Measurements from ENCODE around the gene RTCA.
"Not testable (repeated sequence)": the region's sequence is repeated elsewhere in the genome, so short reads cannot be mapped to it uniquely, and the experiment has no call there.

The RTCA gene

DNA sequence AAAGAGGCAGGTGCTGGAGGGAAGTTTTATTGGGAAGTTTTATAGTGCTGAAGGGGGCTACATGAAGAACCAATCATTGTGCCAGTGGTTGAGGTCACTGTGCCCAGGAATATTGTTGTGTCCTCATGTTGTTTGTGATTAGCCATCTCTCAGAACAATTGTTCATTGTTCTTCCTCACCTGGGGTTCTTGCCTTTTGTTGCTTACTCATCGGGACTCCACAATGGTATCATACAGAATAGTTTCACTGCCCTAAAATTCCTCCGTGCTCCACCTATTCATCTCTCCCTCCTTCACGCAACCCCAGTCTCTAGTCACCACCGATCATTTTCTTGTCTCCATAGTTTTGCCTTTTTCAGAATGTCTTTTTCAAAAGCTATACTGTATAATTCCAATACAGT, 47.4 kb downstream of the RTCA start:
- DNase-seq, result no peak

DNA sequence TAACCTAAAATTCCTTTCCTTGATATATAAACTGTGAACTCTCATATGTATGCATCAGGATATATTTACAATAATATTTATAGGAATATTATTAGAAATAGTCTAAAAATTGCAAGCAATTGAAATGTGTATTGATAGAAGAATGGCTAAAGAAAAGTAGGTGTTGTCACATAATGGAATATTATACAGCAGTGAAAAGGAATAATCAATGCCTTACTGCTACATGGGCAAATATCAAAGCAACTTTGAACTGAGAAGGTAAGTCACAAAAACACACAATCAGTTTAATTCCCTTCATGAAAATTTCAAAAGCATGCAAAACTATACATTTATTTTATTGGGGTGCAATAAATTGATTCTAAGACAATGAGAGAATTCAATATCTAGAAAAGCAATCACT, 50.6 kb downstream of the RTCA start:
- no peak for DNase-seq

DNA sequence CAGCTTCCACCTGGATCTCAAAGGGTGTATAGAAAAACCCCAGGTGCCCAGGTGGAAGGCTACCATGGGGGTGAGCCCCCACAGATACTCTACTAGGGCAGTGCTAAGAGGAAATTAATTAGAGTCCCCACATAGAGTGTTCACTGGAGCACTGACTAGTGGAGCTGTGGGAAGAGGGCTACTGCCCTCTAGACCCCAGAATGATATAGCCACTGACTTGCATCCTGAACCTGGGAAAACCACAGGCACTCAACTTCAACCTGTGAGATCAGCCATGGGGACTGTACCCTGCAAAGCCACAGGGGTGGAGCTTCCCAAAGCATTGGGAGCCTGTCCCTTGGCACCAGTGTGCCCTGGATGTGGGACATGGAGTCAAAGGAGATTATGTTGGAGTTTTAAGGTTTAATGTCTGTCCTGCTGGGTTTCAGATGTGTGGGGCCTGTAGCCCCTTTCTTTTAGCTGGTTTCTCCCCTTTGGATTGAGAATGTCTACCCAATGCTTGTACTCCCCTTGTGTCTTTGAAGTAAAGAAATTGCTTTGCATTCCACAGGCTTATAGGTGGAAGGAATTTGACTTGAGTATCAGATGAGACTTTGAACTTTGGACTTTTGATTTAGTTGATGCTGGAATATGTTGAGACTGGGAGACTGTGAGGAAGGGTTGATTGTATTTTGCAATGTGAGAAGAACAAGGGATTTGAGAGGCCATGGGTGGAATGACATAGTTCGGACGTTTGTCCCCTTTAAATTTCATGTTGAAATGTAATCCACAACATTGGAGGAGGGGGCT, 54.5 kb downstream of the RTCA start:
- no peak for DNase-seq

DNA sequence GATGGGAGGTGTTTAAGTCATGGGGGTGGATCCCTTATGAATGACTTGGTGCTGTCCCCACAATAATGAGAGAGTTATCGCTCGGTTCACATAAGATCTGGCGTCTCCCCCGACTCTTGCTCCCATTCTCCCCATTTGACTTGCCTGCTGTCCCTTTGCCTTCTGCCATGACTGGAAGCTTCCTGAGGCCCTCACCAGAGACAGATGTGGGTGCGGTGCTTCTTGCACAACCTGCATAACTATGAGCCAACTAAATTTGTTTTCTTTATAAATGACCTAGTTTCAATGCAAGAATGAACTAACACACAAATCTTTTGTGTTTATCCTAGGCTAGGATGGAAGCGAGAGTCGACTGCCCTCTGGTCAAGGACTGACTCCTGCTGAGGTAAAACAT, 55.1 kb downstream of the RTCA start:
- DNase-seq, result no peak

DNA sequence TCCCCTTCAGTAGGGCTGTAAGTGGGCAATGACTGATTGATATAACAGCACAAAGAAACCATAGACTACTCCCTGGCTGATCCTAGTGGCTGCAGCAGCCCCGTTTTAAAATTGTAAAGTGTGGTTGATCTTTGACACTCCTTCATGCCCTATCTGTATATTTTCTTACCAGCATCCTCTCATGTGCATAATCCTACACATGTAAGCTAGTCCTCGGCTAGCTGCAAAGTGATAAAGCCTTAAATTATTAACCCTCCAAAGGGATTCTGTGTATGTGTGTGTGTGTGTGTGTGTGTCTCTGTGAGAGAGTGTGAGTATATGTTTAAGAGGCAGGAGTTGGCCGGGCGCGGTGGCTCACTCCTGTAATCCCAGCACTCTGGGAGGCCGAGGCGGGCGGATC, 55.5 kb downstream of the RTCA start:
- no peak for DNase-seq

DNA sequence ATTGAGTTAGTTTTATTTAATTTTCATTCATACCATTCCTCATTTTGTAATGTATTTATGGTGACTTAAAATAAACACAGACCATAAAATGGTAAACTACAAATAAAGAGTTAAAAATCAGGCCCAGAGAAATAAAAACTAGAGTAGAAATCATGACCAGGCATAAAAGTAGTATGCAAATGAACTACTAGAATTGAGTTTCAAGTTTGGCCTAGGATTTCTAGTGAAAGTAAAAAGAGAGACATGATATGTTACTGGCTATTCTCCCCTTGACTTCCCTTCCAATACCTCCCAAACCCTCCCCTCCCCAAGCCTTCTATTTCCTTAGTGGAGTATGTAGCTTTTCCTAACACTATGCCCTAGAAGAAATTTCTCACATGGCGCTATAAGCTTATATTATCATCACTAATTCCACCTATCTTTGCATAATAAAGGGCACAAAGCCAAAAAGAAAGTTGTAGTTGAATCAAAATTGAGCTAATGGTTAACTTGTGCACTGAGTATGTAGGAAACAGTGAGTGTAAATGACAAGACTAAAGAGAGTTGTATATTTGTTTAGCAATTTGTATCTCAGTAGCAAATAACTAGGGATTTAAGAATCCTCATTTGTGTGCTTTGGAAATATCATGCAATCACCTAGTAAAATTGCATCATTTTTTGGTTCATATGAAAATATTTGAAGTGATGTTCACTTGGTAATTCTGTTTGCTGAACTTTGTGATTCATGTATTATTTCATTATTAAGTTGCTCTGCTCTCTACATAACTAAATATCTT, 56.6 kb downstream of the RTCA start:
- peak; percentile 70 for DNase-seq

DNA sequence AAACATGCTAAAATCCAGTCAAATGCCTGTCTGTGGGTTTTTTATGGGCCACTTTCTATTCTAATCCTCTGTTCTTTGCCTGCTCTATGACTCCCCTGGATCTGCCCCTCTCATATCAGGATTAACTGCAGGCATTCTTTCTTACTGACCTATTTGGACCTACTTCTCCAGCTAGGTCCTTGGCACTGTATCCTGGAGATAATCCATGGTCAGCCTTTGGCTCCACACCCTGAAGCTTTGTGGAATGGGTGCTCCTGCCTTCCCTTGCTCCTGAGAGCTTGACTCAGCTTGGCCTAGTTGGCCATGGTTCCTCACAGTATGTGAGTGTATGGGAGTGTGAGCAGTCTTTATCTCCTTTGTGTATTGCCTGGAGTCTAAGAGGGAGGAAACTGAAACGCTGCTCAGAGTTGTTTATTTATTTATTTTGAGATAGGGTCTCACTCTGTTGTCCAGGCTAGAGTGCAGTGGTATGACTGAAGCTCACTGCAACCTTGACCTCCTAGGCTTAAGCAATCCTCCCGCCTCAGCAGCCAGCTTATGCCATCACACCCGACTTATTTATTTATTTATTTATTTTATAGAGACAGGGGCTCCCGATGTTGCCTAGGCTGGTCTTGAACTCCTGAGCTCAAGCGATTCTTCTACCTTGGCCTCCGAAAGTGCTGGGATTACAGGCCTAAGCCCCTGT, 57.5 kb downstream of the RTCA start:
- DNase-seq, result peak; percentile 33

DNA sequence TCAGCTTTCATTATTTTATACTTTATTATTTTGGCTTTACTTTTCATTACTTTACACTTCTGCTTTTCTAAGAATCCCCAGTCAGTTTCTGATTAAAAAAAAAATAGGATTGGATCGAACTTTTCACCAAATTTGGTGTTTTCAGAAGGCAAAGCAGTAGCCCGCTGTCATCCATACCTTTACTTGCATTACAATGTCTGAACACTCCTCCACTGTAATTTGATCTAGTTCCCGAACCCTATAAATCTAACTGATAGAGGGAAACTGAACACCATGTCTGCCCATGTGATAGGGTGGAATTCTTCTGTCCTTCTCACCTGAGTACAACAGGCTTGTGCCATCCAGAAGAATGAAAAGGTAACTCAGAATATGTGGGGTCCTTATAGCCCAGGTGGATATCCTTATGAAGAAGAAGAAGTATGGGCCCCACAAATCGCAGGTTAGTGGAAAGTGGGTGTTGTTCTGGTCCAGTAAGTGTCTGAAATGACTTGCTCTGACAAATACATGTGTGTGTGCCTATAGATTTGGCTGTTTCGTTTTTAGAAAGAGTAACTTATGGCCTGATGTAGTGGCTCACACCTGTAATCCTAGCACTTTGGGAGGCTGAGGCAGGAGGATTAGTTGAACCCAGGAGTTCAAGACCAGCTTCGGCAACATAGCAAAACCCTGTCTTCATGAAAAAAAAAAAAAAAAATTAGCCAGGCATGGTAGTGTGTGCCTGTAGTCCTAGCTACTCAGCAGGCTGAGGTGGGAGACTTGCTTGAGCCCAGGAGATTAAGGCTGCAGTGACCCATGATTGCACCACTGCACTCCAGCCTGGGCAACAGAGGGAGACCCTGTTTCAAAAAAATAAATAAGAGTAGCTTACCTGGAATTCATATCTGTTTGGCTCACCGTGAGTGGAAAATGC, 59.7 kb downstream of the RTCA start:
- no peak for DNase-seq

DNA sequence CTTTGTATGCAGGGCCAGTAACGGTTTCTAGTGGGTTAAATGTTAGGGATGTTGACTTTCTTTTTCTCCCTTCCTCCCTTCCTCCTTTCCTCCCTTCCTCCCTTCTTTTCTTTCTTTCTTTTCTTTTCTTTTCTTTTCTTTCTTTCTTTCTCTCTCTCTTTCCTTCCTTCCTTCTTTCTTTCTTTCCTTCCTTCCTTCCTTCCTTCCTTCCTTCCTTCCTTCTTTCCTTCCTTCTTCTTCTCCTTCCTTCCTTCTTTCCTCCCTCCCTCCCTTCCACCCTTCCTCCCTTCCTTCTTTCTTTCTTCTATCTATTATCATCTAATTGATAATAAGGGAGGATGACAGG, 60.3 kb downstream of the RTCA start:
- DNase-seq, result not testable (repeated sequence)

DNA sequence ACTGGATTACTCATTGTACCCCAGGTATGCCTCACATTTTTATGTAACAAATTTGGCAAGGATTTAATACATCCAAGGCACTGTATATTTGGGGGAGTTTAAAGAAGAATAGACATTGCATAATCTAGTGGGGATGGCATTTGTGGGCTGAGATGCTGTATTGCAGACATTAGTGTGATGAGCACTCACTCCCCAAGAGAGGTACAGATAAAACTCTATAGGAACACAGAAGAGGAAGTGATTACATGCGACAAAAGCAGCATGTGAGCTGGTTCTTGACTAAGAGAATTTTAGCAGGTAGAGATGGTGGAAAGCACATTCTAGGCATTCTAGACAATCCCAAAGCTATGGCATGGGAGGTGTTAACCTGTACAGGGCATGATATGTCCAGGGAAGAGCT, 62.1 kb downstream of the RTCA start:
- DNase-seq, result no peak

DNA sequence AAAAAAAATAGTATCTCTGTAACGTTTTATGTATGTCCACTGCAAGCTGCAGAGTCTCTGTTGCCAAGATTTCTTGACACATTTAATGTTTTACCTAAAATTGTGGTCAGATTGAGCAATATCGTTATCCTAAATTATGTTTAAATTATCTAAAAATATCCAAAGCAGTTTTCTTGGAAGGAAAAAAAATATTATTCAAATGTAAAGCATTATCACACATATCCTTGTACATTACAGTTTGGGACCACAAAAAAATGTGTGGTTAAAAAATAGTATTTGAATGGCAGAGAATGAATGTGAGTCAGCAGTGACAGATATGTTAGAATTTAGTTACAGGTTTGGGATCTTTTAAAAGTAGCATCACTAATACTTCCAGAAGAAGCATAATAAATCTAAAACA, 65.1 kb downstream of the RTCA start:
- peak; percentile 69 for DNase-seq

DNA sequence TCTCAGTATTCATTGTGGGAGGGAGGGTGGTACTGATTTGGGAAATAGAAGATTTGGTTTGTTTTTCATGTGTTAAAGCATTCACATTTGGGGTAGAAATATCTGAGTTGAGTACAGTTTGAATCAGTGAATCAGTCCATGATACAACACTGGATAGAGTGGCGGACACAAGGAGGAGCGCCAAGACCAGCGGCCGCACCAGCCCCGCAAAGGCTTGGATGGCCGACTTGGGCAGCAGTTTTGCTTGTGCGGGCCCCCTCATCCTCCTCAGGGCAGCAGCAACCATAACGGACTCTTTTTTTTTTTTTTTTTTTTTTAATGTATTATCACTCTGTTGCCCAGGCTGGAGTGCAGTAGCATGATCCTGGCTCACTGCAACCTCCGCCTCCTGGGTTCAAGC, 66.3 kb downstream of the RTCA start:
- DNase-seq, result no peak

DNA sequence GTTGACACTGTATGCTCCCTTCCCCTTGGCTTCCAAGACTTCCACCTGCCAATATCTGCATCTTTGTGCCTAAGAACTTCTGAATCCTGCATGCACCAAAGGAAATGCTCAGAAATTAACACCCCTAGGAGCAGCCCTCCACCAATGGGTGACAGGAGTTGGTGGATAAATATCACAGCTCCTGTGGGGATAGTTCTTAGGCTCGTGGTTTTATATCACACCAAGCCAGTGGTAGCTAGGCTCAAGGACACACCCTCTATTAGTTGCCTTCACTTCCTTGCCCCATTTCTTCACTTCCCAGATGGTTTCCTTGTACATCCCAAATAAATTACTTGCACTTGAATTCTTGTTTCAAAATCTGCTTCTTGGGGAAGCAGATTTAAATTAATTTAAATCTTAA, 69.4 kb downstream of the RTCA start:
- DNase-seq, result no peak

DNA sequence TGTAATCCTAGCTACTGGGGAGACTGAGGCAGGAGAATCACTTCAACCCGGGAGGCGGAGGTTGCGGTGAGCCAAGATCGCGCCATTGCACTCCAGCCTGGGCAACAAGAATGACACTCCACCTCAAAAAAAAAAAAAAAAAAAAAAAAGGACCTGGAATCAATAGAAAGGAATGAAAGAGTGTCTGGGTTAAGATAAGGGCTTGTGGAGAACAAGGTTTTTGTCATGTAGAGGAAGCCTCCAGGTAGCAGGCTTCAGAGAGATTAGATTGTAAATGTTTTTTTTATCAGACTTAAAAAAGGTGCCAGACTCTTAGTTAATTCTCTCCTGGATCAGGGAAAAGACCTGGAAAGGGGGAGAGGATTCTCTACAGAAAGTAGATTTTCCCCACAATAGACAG, 71.9 kb downstream of the RTCA start:
- DNase-seq, result not testable (repeated sequence)

DNA sequence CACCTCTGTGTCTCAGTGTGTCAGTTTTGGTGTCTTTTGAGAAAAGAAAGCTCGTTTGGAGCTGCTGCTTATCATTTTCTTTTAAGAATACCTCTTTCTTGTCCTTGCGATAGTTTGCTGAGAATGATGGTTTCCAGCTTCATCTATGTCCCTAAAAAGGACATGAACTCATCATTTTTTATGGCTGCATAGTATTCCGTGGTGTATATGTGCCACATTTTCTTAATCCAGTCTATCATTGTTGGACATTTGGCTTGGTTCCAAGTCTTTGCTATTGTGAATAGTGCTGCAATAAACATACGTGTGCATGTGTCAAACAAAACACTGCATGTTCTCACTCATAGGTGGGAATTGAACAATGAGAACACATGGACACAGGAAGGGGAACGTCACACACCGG, 73.7 kb downstream of the RTCA start:
- not testable (repeated sequence) for DNase-seq

DNA sequence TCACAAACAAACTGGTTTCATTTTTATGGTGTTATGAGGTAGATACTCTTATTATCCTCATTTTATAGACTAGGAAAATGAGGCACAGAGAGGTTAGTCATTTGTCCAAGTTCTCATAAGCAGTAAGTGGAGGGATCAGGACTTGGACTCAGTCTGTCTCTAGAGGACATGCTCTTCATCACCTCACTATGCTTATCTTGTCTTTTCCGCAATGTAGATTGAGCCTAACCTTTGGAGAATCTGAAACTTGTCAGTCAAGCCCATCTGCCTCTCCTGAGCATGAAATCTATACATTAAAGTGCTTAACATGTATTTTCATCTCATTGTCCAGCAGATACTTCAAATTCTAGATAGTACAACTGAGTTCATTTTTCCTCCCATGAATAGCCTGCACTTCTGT, 74.5 kb downstream of the RTCA start:
- no peak for DNase-seq

DNA sequence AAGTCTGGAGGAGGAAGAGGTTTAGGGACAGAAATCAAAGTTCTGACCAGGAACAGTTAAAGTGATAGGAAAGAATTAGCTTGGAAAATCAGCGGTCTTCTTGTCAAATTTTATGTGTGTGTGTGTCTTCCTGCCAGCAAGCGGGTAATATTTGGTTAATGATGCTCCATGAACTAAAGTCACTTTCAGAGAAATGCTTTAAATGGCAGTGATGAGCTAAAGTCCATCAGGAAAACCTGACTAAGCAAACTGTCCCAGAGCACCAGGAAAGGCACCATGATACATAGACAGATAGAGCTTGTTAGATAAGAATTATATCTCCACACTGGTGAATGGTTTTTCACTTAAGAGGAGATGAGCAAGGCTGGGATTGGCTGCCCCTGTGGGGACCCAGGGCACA, 76.3 kb downstream of the RTCA start:
- DNase-seq, result no peak

Measured in fibroblast of skin of right quadriceps (primary cell).